GM20000 (cell line): Measurements from ENCODE around the gene TOX3.

ENCODE experiments used
- DNase-seq: peaks from one replicate; pipeline ENCODE4 v3.0.0; 2012; ENCODE audit warnings: low spot score
- TF ChIP-seq, protein P1 (sequence below): IDR thresholded peaks from 2 replicates; pipeline ENCODE4 v1.5.1; 2012; ENCODE audit warnings: mild to moderate bottlenecking, control low read depth; ENCODE audit errors: extremely low read depth, missing control alignments

The TOX3 gene

DNA sequence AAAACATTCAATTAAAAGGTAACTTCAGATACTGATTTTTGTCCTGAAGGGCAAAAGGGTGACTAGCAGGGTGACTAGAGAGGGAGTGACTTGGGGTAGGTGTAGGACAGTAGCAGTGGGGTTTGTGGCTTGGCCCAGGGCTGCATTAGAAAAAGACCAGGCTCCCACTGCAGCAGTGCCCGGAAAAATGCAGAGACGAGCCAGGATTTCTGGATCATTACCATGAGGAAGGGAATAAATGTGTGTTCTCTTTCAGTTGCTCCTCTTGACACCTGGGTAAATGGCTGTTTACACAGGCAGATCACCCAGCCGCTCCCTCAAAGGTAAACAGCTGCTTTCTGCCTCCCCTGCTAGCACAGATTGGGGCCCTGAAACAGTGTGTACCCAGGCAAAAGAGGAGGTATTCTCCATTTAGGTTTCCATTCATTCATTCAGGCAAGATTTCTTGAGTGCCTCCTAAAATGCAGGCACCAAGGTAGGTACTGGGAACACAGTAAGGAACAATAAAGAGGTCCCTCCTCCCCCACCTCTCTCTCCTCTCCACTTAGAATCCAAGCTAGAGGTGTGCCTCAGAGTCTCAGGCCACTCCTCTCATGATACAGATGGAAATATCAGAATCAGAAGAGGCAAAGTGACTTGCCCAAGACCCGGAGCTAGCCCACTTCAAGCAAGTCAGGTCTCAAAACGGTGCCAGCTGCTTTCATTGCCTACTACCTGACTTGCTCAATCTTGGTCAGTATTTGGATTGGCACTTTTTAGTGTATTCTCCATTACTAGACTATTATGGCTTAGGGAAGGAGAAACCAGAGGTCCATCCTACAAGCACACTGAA lies 15.2 kb upstream of the TOX3 start:
- TF ChIP-seq, protein P1, sequence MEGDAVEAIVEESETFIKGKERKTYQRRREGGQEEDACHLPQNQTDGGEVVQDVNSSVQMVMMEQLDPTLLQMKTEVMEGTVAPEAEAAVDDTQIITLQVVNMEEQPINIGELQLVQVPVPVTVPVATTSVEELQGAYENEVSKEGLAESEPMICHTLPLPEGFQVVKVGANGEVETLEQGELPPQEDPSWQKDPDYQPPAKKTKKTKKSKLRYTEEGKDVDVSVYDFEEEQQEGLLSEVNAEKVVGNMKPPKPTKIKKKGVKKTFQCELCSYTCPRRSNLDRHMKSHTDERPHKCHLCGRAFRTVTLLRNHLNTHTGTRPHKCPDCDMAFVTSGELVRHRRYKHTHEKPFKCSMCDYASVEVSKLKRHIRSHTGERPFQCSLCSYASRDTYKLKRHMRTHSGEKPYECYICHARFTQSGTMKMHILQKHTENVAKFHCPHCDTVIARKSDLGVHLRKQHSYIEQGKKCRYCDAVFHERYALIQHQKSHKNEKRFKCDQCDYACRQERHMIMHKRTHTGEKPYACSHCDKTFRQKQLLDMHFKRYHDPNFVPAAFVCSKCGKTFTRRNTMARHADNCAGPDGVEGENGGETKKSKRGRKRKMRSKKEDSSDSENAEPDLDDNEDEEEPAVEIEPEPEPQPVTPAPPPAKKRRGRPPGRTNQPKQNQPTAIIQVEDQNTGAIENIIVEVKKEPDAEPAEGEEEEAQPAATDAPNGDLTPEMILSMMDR = no peak
- no peak for DNase-seq

DNA sequence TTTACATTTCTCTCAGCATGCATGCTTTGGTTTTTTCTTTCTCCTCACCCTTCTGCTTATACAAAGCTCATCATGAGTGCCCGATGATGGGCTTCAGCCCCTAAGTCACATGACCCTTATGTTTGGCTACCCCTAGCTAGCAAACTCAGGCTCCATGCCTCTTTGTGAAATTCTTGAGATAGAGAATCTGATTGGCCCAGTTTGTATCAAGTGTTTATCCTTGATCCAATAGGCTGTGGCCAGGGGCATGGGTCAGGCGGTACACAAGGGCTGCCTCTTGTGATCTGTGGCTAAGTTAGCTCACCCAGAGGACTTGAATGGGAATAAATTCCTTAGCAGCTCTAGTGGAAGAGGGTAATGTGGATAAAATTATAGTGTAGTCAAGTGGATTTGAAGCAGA lies 11.5 kb upstream of the TOX3 start:
- TF ChIP-seq, protein P1 = no peak
- DNase-seq = no peak

DNA sequence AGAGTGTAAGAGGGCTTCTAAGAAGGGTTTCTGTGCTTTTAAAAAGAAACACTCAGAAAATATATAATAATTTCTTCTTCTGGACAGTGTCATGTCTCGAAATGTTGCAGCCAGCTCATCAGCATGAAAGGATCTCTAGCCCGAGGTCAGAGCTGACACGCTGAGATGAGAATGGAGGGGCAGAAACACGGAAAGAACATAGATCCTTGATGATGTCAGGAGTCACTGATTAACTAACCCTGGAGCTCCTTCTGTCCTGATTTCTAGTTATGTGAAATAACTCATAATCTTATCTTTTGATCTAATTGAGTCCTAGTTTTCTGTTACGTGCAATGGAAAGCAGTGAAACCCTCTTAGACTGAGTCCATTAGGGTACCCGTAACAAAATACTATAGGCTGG lies 10.3 kb upstream of the TOX3 start:
- TF ChIP-seq, protein P1 = no peak
- no peak for DNase-seq

DNA sequence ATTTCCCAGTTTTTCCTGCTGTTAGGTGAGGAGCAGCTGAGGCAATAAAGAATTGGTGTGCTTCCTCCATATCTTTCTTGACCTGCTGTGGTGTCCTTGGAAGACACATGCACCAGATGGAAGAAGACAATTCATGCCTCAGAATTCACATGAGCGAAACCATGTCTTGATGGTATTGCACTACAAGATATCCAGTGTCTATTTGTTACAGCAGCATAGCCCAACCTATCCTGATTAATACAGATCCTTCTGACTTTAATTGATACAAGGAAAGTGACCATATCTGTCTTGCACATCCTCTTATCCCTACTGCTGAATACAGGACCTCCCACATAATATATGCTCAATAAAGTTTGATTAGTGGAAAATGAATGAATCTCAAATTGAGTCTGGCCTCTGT lies 9.1 kb upstream of the TOX3 start:
- no peak for DNase-seq
- TF ChIP-seq, protein P1 = no peak

DNA sequence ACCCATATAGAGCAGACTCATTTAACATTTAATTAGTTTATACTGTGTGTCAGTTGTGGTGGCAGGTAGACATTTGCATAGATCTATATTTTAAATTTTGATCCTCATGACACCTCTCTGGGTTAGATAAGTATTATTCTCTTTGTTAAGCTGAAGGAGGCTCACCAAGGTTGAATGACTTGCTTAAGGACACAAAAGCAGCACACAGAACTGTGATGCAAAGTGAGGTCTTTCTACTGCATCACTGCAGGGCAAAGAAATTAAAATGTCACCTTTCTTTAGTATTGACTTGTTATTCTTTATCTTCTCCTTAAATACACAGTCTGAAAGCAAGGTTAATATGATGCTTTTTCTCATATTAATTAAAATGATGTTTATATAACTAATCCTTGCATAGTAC lies 8.6 kb upstream of the TOX3 start:
- TF ChIP-seq, protein P1 = no peak

DNA sequence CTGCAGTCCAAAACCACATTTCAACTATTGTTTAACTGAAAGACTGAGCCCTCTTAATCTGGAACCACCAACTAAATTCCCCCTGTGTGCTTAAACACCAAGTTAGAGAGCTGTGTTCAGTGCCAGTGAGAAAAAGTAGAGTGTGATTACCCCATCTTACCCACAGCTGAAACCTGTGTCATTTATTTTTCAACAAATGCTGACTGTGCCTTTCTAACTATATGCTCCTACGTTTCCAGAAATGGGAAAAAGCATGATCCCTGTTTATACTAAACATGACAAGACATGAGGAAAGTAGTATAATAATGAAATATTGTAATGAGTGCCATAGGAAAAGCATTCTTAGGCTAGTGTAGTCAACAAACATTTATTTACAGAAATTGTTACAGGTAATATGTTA lies 7.4 kb upstream of the TOX3 start:
- DNase-seq = no peak
- TF ChIP-seq, protein P1 = no peak

More for the DNA sequence above, 8.6 kb upstream of the TOX3 start:
- no peak for DNase-seq

DNA sequence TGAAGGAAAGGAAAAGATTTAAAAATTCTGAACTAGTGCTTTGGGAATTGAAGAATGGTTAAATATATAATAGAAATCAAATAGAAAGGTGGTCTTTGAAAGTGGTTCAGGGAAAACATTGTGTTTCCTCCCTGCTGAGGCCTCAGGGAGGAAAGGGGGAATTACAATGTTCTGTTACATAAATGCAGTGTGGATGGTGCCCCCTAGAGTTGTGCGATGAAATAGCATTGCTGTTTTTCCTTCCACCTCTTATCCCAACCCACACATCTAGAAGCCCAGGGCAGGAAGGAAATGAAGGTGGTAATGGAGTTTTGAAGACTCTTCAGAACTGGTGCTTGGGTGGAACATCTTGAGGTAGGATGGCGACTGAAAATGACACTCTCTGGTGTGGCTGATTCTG lies 6.4 kb upstream of the TOX3 start:
- TF ChIP-seq, protein P1 = no peak

More for the DNA sequence above, 6.4 kb upstream of the TOX3 start:
- no peak for DNase-seq
